ENCODE measurements around the gene PPOX. TPM values are rescaled to one million over a fixed set of nuclear protein-coding genes. Genes with fewer than 3 reads are reported as not detected.

Gene PPOX
- total RNA-seq, 8 experiments from 2014 or later: 18.4 to 86.8 (median 39.6) TPM

Other genes with a start within 250 kb of the PPOX start
- gene ITLN2, start 211.6 kb upstream of the PPOX start, total RNA-seq: 1 to 10 TPM in 1 of 8 experiments, under 1 TPM in 4, not detected in 3; 0.29 to 1.8 (median 0.83) TPM
- gene F11R, start 145.3 kb upstream of the PPOX start, total RNA-seq: 10 to 100 TPM in 1 of 8 experiments, 1 to 10 TPM in 7; 1.4 to 14.5 (median 5.2) TPM
- gene TSTD1, start 127.5 kb upstream of the PPOX start, total RNA-seq: 10 to 100 TPM in 1 of 8 experiments, 1 to 10 TPM in 4, under 1 TPM in 1, not detected in 2; 0.46 to 13.4 (median 1.9) TPM
- 100 to 1,000 TPM in 3 of 8 experiments, 10 to 100 TPM in 5; 60.3 to 156 (median 85.6) TPM for gene USF1, start 120.4 kb upstream of the PPOX start, total RNA-seq
- gene ARHGAP30, start 96.5 kb upstream of the PPOX start, total RNA-seq: 1 to 10 TPM in 5 of 8 experiments, under 1 TPM in 3; 0.64 to 2.8 (median 1.3) TPM
- 10 to 100 TPM in 1 of 8 experiments, 1 to 10 TPM in 2, under 1 TPM in 4, not detected in 1; 0.14 to 29.1 (median 0.85) TPM for gene NECTIN4, start 76.9 kb upstream of the PPOX start, total RNA-seq
- gene KLHDC9, start 68.1 kb upstream of the PPOX start, total RNA-seq: 10 to 100 TPM in 5 of 8 experiments, 1 to 10 TPM in 2, not detected in 1; 1.5 to 38.5 (median 30.0) TPM
- gene PFDN2, start 48.4 kb upstream of the PPOX start, total RNA-seq: 100 to 1,000 TPM in 7 of 8 experiments, 10 to 100 TPM in 1; 99.1 to 356 (median 197) TPM
- gene NIT1, start 48.3 kb upstream of the PPOX start, total RNA-seq: 10 to 100 TPM; 27.7 to 59.0 (median 45.7) TPM
- gene DEDD, start 33.8 kb upstream of the PPOX start, total RNA-seq: 10 to 100 TPM; 12.6 to 34.4 (median 23.0) TPM
- 100 to 1,000 TPM in 2 of 8 experiments, 10 to 100 TPM in 6; 49.7 to 124 (median 91.4) TPM for gene UFC1, start 12.4 kb upstream of the PPOX start, total RNA-seq
- gene USP21, start 6.9 kb upstream of the PPOX start, total RNA-seq: 10 to 100 TPM; 11.2 to 30.4 (median 22.8) TPM
- 10 to 100 TPM; 32.2 to 50.4 (median 39.9) TPM for gene B4GALT3, start 11.1 kb downstream of the PPOX start, total RNA-seq
- 10 to 100 TPM in 3 of 8 experiments, 1 to 10 TPM in 3, under 1 TPM in 2; 0.33 to 18.5 (median 2.3) TPM for gene ADAMTS4, start 32.6 kb downstream of the PPOX start, total RNA-seq
- gene NDUFS2, start 35.9 kb downstream of the PPOX start, total RNA-seq: 100 to 1,000 TPM in 7 of 8 experiments, 10 to 100 TPM in 1; 87.8 to 151 (median 125) TPM
- 1 to 10 TPM in 1 of 8 experiments, under 1 TPM in 1, not detected in 6; 0.75 to 1.4 TPM for gene FCER1G, start 48.9 kb downstream of the PPOX start, total RNA-seq
- gene APOA2, start 57.2 kb downstream of the PPOX start, total RNA-seq: 1 to 10 TPM in 1 of 8 experiments, not detected in 7; 2.3 TPM
- gene TOMM40L, start 59.6 kb downstream of the PPOX start, total RNA-seq: 10 to 100 TPM in 7 of 8 experiments, 1 to 10 TPM in 1; 5.1 to 24.3 (median 17.3) TPM
- gene NR1I3, start 71.8 kb downstream of the PPOX start, total RNA-seq: 1 to 10 TPM; 1.2 to 6.1 (median 3.7) TPM
- 1 to 10 TPM in 2 of 8 experiments, under 1 TPM in 5, not detected in 1; 0.32 to 3.9 (median 0.59) TPM for gene PCP4L1, start 92.3 kb downstream of the PPOX start, total RNA-seq
- gene MPZ, start 143.5 kb downstream of the PPOX start, total RNA-seq: 1 to 10 TPM; 1.0 to 8.7 (median 2.2) TPM
- gene SDHC, start 148.0 kb downstream of the PPOX start, total RNA-seq: 100 to 1,000 TPM in 4 of 8 experiments, 10 to 100 TPM in 4; 24.6 to 179 (median 77.7) TPM
- 100 to 1,000 TPM in 1 of 8 experiments, 1 to 10 TPM in 1, not detected in 6; 4.6 to 128 TPM for gene CFAP126, start 201.4 kb downstream of the PPOX start, total RNA-seq